ENCODE results near the gene ABHD3. TPM values are rescaled to one million over a fixed set of nuclear protein-coding genes. Genes with fewer than 3 reads are reported as not detected.

The ABHD3 gene
- polyA plus RNA-seq, 1 donor (not counting 4 experiments of a cell fraction or from before 2014, with no cell fraction given) = 31.6 TPM

GRCh38 chr18:21700528-21701075 lies 4.0 kb downstream of the ABHD3 start:
- peaks cover 4% of the 10 kb centered on the region for H3K79me2 ChIP-seq (ENCODE audit: control insufficient read depth, insufficient read depth, low read length)
- no peaks in the 10 kb centered on the region for H3K9me1 ChIP-seq (ENCODE audit: control insufficient read depth, extremely low read depth, insufficient read depth, low read length)
- no peak overlapping the region for H2AFZ ChIP-seq (ENCODE audit: control insufficient read depth, low read length)
- no peaks in the 10 kb centered on the region for H4K20me1 ChIP-seq (ENCODE audit: control insufficient read depth, extremely low read depth, insufficient read depth, low read length)
- peaks cover 3 to 9% of the 10 kb centered on the region in 2 experiments for H3K36me3 ChIP-seq (ENCODE audit: control insufficient read depth in 2 of 2, extremely low read depth in 1 of 2, insufficient read depth in 2 of 2, low read length in 2 of 2)
- no peak overlapping the region for H3K27ac ChIP-seq (ENCODE audit: control insufficient read depth, insufficient read depth, low read length)
- DNase-seq (ENCODE audit: low read depth, low spot score) (no peak), FAIRE-seq (no peak)
- no peak overlapping the region for H3K4me2 ChIP-seq (ENCODE audit: control insufficient read depth, extremely low read depth, insufficient read depth, low read depth, low read length)
- dilution Hi-C loops (cut with MboI; ENCODE audit: extremely low pct_ligation_motif_present, low sequenced_read_pairs) = no loop called here
- no peaks in the 10 kb centered on the region for H3K27me3 ChIP-seq (ENCODE audit: control insufficient read depth, extremely low read depth, insufficient read depth, low read length)
- H3K9ac ChIP-seq (ENCODE audit: control insufficient read depth, extremely low read depth, insufficient read depth, low read length) = no peak overlapping the region
- no peaks in the 10 kb centered on the region for H3K9me3 ChIP-seq (ENCODE audit: control insufficient read depth, low read depth, low read length)
- H3K4me3 ChIP-seq (ENCODE audit: control insufficient read depth in 2 of 3, extremely low read depth in 1 of 3, insufficient read depth in 2 of 3, low read depth in 1 of 3, low read length in 3 of 3) = no peak overlapping the region
- H3K4me1 ChIP-seq (ENCODE audit: control insufficient read depth, extremely low read depth, insufficient read depth, low read length) = peaks cover 9% of the 10 kb centered on the region
- TF ChIP-seq CTCF (optimal IDR thresholded peaks at IDR 0.05 in 1 of 3, IDR thresholded peaks at IDR 0.05 in 1 of 3, conservative IDR thresholded peaks at IDR 0.05 in 1 of 3; ENCODE audit: extremely low read depth in 1 of 3, insufficient read depth in 2 of 3, low read length in 3 of 3) (no peak), EZH2 (IDR thresholded peaks at IDR 0.05; ENCODE audit: low read length) (no peak)

DNA sequence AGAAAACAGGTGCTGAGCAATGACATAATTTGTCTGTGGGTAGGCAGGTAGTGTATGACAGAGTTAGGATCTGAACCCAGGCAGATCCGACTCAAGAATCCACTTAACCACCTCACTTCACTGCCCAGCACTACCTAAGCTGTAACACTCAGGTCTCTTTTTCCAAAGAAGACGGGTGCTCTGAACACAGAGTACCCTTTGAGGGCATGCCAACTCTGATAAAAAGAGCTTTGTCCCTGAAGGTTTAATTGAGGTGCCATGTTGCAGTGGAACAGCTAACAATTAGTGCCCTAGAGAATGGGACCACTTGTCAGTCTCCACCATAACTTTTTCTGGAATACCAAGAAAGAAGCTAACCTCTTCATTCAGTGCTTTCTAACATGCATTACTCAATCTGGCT lies 11.3 kb downstream of the ABHD3 start:
- Histone ChIP-seq H3K4me1 (ENCODE audit: control insufficient read depth, extremely low read depth, insufficient read depth, low read length) (no peaks in the 10 kb centered on the region), H2AFZ (ENCODE audit: control insufficient read depth, low read length) (no peak overlapping the region), H3K36me3 (ENCODE audit: control insufficient read depth in 2 of 2, extremely low read depth in 1 of 2, insufficient read depth in 2 of 2, low read length in 2 of 2) (peaks cover 4 to 6% of the 10 kb centered on the region in 2 experiments), H3K4me3 (ENCODE audit: control insufficient read depth in 2 of 3, extremely low read depth in 1 of 3, insufficient read depth in 2 of 3, low read depth in 1 of 3, low read length in 3 of 3) (no peak overlapping the region), H3K9me3 (ENCODE audit: control insufficient read depth, low read depth, low read length) (no peaks in the 10 kb centered on the region), H3K9me1 (ENCODE audit: control insufficient read depth, extremely low read depth, insufficient read depth, low read length) (no peaks in the 10 kb centered on the region), H3K79me2 (ENCODE audit: control insufficient read depth, insufficient read depth, low read length) (no peaks in the 10 kb centered on the region), H3K27ac (ENCODE audit: control insufficient read depth, insufficient read depth, low read length) (no peak overlapping the region), H3K4me2 (ENCODE audit: control insufficient read depth, extremely low read depth, insufficient read depth, low read depth, low read length) (no peak overlapping the region), H3K27me3 (ENCODE audit: control insufficient read depth, extremely low read depth, insufficient read depth, low read length) (no peaks in the 10 kb centered on the region), H4K20me1 (ENCODE audit: control insufficient read depth, extremely low read depth, insufficient read depth, low read length) (no peaks in the 10 kb centered on the region), H3K9ac (ENCODE audit: control insufficient read depth, extremely low read depth, insufficient read depth, low read length) (no peak overlapping the region)
- DNase-seq (ENCODE audit: low read depth, low spot score) (no peak), FAIRE-seq (no peak)
- dilution Hi-C loops (cut with MboI; ENCODE audit: extremely low pct_ligation_motif_present, low sequenced_read_pairs) = no loop called here
- TF ChIP-seq CTCF (optimal IDR thresholded peaks at IDR 0.05 in 1 of 3, IDR thresholded peaks at IDR 0.05 in 1 of 3, conservative IDR thresholded peaks at IDR 0.05 in 1 of 3; ENCODE audit: extremely low read depth in 1 of 3, insufficient read depth in 2 of 3, low read length in 3 of 3) (no peak), EZH2 (IDR thresholded peaks at IDR 0.05; ENCODE audit: low read length) (no peak)
